ENCODE data around the gene NOM1.

The NOM1 gene

DNA sequence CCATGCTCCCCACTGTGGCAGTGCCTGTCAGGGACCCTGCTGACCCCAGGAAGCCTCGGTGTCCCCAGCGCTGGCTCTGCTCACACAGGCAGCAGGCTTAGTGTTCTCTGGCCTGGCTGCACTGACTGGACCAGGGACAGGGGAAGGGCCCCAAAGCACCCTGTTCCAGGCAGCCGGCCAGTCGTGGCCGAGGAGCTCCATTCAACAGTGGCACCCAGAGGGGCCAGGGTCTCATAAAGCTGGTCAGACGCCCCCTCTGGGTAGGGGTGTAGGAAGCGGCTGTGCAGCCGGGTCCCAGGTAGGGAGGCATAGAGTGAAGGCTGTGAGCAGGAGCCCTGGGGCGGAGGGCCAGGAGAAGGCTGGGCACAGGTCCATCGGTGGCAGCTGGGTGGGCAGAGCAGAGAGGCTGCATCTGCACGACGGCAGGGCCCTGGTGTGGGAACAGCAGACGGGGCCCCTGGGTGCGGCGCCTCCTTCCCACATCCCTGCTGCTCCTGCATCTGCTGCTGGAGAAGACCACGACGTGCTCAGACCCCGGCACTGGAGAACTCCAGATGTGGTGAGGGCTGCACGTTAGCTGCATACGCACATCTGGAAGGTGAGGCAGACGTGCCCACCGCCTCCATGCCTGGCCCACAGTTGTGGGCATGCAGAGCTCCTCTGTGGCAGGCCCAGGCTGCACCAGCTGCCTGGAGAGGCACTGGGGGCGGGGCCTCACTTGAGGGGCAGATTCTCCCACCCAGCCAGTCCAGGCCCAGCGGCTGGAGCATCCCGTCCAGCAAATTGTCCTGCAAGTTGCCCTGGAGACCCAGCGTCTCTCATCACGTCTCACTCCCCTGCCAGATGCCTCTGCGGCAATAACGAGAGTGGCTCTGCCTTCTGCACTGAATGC, 35.8 kb downstream of the NOM1 start:
- DNase-seq: no peak

DNA sequence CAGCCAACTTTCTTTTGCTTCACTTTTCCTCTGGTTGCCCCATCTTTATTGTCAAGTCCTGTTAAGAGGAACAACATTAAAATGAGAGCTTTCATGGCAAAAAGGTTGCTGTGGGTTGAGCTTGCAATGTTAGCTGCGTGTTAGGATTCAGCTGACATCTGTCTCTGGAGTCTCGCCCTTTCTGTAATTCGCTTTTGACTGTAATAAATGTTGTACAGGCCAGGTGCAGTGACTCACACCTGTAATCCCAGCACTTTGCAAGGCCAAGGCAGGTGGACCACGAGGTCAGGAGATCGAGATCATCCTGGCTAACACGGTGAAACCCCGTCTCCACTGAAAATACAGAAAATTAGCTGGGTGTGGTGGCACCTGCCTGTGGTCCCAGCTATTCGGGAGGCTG, 36.9 kb downstream of the NOM1 start:
- no peak for DNase-seq

GRCh38 chr7:156988343-156989185, 39.1 kb downstream of the NOM1 start:
- no peak for DNase-seq

- DNase-seq: no peak
Measured at GRCh38 chr7:156989766-156990535, 40.4 kb downstream of the NOM1 start.

DNA sequence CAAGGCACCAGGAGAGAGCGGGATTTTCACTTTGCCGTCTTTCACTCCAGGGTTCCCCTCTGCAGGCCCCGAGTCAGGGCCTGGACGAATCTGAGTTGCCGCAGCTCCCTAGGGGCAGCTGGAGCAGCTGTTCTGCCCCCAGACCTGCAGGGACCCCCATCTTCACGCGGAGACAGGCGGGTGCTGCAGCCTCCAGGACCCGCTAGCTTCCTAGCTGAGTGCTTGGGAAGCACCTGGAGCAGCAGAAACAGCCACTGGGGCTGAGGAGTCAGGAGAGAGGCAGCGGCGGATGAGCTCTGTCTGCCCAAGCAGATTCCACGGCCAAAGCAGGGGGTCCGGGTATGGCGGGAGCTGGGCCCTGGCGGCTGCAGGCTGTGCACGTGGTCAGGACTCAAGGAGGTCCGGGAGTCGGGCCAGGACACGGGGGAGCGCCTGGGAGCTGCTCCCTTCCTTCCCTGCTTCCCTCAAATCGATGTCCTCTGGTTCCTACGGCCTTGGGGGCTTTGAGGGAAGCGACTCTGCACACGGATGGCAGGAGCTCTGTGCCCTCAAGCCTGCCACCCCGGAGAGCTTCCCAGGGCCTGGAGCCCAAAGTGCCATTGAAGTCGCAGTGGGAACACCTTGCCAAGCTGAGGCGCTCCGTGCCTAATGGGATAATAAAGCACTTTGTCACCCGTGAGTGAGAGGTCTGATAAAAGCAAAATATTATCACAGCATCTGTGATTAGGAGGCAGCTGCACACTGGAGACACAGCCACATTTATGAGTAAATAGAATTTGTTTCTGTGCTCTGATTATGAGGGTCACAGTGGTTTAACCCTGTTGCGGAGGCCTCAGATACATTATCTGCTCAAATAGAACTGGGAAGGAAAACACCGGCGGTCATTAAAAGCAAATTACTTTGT, 43.8 kb downstream of the NOM1 start:
- no peak for DNase-seq

DNA sequence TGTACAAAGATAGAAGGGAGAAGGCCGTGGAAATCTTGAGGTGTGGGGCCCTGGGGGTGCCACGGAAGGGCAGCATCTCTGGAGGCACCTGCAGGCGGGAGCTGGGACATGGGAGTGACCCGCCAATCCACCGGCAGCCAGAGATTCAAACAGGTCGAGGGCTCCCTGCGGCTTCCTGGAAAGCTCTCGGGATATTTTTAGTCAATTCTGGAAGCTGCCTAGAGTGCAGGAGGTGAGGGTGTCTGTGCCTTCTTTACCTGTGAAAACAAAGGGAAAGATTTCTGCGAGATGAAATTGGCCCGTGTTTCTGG, 44.4 kb downstream of the NOM1 start:
- DNase-seq: no peak

GRCh38 chr7:156994417-156994816, 44.9 kb downstream of the NOM1 start:
- DNase-seq: no peak

GRCh38 chr7:156998988-156999957, 49.8 kb downstream of the NOM1 start:
- no peak for DNase-seq

GRCh38 chr7:156999958-157000726, 50.6 kb downstream of the NOM1 start:
- DNase-seq: no peak

- DNase-seq: no peak
Measured at GRCh38 chr7:157000741-157001653, 51.5 kb downstream of the NOM1 start.

DNA sequence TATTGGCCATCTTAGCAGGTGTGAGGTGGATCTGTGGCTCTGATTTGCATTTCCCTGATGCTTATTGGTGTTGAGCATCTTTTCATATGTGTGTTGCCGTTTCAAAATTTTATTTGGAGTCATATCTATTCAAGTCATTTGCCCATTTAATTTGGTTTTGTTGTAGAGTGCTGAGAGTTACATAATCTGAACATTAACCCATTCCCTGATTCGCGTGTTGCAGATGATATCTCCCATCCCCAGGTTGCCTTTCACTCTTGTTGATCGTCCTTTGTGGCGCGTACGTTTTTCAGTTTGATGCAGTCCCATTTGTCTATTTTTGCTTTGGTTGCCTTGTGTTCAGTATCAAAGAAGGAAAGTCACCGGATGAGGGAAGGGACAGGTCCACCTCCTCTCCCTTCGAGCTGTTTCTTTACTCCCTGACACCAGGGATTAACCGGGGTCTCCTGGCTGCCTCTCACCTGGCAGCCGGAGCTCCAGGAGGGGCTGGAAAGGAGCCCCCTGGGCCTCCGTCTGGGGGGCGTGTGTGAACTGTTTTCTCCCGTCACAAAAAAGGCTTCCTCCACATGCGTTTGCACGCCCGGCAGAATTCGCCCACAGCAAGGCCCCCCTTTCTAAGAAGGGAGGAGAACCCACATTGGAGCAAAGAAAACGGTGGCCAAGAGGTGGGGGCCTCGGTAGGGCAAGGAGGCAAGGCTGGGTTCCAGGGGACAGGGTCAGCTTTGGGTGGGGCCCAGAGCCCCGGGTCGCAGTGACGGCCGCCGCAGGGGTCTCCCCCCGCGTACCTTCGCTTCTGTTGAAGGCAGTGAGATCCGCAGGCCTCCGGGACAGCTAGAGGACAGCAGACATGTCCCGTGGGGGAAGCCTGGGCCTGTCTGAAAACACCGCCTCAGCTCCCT, 52.7 kb downstream of the NOM1 start:
- DNase-seq: no peak

GRCh38 chr7:157002819-157003421, 53.4 kb downstream of the NOM1 start:
- DNase-seq: no peak

DNA sequence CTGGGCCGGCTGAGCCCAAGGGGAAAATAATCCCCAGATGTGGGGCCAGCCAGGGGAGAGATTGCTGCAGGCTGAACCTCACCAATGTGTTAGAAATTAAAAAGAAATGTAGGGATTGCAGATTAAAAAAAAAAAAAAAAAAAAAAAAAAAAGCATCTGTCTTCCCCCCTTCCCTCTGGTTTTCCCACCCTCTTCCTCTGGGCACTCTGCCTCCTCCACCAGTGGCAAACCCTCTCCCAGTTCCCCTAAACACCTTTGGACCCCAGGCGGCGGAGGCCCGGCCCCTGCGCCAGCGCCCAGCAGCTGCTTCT, 53.9 kb downstream of the NOM1 start:
- no peak for DNase-seq

- no peak for DNase-seq
Measured at GRCh38 chr7:157003756-157004520, 54.4 kb downstream of the NOM1 start.

- no peak for DNase-seq
Measured at GRCh38 chr7:157004521-157005455, 55.3 kb downstream of the NOM1 start.

Measured in COR-L47 (cell line).